ES-I3 (cell line): ENCODE measurements around the gene TOR1A.

Experiments
- H3K36me3 ChIP-seq: 2 replicates; pipeline ENCODE4 v1.6.1; 2013; ENCODE audit warnings: mild to moderate bottlenecking, low read length, control low read depth, moderate library complexity; ENCODE audit not compliant: insufficient read depth
- H3K4me1 ChIP-seq: 2 replicates; pipeline ENCODE4 v1.6.1; 2013; ENCODE audit warnings: mild to moderate bottlenecking, control low read depth, low read length; ENCODE audit not compliant: insufficient read depth
- H3K9ac ChIP-seq: 2 replicates; pipeline ENCODE4 v1.6.1; 2013; ENCODE audit warnings: low read depth, mild to moderate bottlenecking, low read length, moderate library complexity
- H3K9me3 ChIP-seq: 2 replicates; pipeline ENCODE4 v1.6.1; 2013; ENCODE audit warnings: mild to moderate bottlenecking, low read length, moderate library complexity; ENCODE audit not compliant: control insufficient read depth, insufficient read depth

The TOR1A gene

DNA sequence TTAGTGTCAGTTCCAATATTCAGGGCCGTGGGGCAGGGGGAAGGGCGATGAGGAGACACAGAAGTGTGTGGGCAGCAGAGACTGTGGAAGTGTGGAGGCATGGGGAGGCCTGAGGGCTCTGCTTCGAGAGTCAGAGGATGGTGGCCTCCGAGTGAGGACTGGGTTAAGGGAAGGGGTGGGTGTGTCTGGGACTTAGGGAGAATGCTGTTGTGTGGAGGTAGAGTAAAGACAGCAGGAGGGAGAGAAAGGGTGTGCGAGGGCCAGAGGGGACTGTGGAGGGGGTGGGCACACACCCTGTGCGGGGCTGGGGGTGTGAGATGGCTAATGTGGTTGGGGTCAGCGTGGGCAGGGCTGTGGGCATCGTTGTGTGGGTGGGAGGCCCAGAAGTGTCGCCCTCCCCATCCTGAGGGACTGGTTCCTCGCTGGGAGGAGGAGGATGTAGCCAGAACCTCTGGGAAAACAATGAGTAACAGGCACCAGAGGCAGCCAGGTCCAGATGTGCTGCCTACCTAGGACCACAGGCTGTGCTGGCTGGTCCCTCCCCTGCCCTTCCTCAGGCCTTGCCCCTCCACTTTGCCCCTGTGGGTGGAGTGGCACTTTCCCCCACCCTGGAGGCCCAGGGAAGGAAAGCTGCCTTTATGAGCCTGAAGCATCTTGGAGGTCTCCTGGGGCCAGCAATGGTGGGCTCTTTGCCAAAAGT is 15.5 kb upstream of the TOR1A start:
- Histone ChIP-seq H3K4me1 (peaks cover 18% of the 10 kb centered on the region; the same call in 1 of the 2 replicates), H3K9me3 (no peaks in the 10 kb centered on the region), H3K9ac (no peak overlapping the region), H3K36me3 (no peaks in the 10 kb centered on the region)

DNA sequence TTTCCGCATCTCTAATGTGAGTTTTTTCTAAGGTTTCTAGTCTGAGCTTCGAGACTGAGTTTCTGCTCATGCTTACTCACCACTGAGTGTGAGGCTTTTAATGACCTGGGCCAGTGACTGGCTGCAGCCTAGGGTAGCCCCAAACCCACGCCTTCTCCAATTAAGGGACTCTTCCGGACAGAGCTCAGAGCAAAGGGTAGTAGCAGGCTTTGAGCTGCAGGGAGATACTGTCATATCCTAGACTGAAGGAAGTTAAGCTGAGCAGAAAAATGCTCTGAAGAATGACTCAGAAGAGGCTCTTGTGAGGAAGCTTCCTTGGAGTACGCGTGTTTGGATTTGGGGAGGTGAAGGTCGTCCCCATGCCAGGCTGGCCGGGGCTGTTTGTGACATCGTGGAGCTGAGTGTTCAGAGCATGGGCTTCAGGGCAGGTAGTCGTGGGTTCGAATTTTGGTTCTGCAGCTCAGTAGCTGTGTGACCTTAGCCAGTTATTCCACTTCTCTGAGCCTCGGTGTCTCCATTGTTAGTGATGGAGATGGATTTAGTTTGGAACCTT is 14.8 kb upstream of the TOR1A start:
- H3K36me3 ChIP-seq = no peaks in the 10 kb centered on the region
- H3K4me1 ChIP-seq = peaks cover 18% of the 10 kb centered on the region; the same call in 1 of the 2 replicates
- H3K9me3 ChIP-seq = no peaks in the 10 kb centered on the region
- H3K9ac ChIP-seq = no peak overlapping the region

- H3K9ac ChIP-seq = peak overlapping the region; percentile 86
- no peaks in the 10 kb centered on the region for H3K36me3 ChIP-seq
- no peaks in the 10 kb centered on the region for H3K9me3 ChIP-seq
- peaks cover 16% of the 10 kb centered on the region; the same call in 1 of the 2 replicates for H3K4me1 ChIP-seq
These were observed 12.5 kb upstream of the TOR1A start for GRCh38 chr9:129836311-129837007.

DNA sequence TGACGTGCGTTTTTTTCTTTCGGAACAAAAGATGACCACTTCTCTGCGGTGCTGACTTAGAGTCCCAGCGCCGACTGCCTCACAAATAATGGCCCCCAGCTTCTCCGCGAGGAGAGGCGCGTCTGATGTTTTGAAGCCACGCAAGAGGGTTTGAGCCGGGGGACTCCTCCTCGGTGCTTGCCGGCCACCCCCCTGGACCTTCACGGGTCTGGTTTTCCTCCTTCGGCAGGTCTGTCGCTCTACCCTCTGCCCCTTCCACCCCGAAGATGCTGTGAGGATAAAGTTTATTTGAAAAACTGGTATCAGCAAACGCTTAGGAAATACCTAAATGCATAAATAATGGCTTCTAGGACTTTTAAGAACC is 11.9 kb upstream of the TOR1A start:
- peak overlapping the region; percentile 86 for H3K9ac ChIP-seq
- H3K36me3 ChIP-seq = no peaks in the 10 kb centered on the region
- H3K9me3 ChIP-seq = no peaks in the 10 kb centered on the region
- H3K4me1 ChIP-seq = peaks cover 12% of the 10 kb centered on the region; the same call in 1 of the 2 replicates

DNA sequence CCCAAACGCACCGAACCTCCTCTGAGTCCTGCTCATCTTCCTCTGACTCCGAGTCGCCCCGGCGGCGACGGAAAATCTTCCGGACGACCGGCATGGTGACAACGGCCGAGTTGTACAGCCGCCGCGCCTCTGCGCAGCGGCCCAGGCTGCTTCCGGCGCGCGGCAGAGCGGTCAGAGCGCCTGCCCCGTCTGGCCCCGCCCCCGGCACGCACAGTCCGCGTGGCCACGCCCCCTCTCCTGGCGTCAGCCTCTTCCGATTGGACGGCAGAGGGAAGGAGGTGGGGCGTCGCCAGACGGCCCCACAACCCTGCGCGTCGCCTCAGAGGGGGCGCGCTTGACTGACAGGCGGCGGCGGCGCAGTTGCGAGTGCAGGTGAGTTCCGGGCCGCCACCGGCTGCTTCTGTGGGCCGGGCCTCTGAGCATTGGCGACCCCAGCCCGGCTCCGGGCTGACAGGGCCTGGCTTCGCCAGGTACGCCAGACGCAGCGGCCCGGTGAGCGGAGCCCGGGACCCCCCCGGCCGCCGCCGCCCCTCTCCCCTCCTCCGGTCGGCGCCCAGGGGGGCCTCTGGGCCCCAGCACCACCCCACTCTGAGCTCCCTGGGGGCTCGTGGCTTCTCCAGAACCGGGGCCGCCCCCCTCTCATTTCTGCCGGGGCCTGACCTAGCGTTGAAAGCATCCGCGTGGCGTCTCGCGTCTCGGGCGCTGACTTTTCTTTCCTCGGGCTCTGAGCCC is 11.4 kb upstream of the TOR1A start, which contains the start of the genes C9orf78 and USP20:
Gene C9orf78, minus strand, starts transcription at position 148 of the 732 bp plus-strand sequence. Its CDS starts 54 bp downstream, at position 94.
Gene USP20, plus strand, starts transcription at position 331 of the 732 bp plus-strand sequence. CDS start 17,098 bp downstream, outside the sequence.
- peak within 1 kb of the TSS; percentile 86 for H3K9ac ChIP-seq
- H3K36me3 ChIP-seq = 0 out of 2 replicates have a peak, but pooled peaks cover under 1% of the 10 kb centered on the region
- no peaks in the 10 kb centered on the region for H3K9me3 ChIP-seq
- H3K4me1 ChIP-seq = peaks cover 12% of the 10 kb centered on the region; the same call in 1 of the 2 replicates

DNA sequence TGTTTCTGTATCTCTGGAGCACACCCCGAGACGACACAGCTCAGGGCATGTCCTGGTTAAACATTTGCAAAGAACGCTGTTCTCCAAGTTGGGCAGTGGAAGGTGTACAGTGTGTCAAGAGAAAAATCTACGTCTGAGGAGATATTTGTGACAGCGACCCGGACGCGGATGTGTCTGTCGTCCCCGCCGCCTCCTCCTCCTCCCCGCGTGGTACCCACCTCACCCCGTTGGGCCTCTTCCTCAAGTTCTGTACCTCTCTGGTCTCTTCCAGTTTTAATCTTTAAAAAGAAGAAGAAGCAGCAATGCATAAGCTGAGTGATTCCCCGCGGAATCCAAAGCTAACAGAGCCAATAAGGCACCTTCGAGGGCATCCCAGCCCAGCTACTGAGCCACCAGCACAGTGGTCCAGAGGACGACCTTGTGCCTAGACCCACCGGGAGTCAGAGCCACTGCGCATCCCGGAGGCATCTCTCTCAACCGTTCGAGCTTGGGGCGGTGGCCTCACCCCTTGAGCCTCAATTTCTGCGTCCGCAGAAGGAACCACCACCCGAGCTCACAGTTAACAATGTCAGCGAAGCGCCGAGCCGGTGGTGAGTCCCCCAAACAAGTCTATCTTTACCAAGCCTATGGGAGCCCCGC is 10.7 kb upstream of the TOR1A start:
- Histone ChIP-seq H3K36me3 (peaks cover 7% of the 10 kb centered on the region), H3K9me3 (no peaks in the 10 kb centered on the region), H3K9ac (peak overlapping the region; percentile 86), H3K4me1 (peaks cover 12% of the 10 kb centered on the region; the same call in 1 of the 2 replicates)

DNA sequence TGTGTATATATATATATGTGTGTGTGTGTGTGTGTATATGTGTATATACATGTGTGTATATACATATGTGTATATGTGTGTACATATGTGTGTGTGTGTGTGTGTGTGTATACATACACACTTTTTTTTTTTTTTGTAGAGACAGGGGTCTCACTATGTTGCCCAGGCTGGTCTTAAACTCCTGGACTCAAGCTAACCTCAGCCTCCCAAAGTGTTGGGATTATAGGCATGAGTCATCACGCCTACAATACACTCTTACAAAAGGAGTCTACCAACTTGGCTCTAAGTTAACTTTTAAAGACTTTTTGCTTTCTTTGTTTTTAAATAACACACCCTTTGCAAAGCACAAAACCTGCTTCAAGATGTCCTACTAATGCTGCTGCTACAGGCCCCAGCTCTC is 9.0 kb upstream of the TOR1A start:
- H3K4me1 ChIP-seq = 0 out of 2 replicates have a peak, but pooled peaks cover 8% of the 10 kb centered on the region
- no peak overlapping the region for H3K9ac ChIP-seq
- peaks cover 13% of the 10 kb centered on the region for H3K36me3 ChIP-seq
- H3K9me3 ChIP-seq = no peaks in the 10 kb centered on the region

- Histone ChIP-seq H3K4me1 (no peaks in the 10 kb centered on the region), H3K36me3 (peaks cover 14% of the 10 kb centered on the region), H3K9ac (no peak overlapping the region), H3K9me3 (no peaks in the 10 kb centered on the region)
These were observed 5.0 kb upstream of the TOR1A start for GRCh38 chr9:129828969-129829368.

DNA sequence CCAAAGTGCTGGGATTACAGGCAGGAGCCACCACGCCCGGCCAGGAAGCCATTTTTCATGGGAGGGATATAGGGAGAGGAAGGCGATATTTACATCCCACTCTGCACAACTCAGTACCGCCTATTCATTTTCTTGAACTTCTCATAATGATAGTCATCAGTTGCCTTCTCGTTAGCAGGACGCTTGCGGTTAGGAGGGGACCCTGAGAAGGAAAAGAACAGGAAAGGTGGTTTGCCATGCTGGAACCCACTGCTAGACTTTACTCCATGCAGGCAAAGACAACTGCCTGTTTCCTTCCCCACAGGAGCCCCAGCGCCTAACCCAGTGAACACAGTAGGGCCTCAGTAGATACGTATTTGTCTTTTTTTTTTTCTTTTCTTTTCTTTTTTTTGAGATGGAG is 4.1 kb upstream of the TOR1A start:
- no peaks in the 10 kb centered on the region for H3K4me1 ChIP-seq
- no peaks in the 10 kb centered on the region for H3K9me3 ChIP-seq
- no peak overlapping the region for H3K9ac ChIP-seq
- H3K36me3 ChIP-seq = peaks cover 14% of the 10 kb centered on the region

DNA sequence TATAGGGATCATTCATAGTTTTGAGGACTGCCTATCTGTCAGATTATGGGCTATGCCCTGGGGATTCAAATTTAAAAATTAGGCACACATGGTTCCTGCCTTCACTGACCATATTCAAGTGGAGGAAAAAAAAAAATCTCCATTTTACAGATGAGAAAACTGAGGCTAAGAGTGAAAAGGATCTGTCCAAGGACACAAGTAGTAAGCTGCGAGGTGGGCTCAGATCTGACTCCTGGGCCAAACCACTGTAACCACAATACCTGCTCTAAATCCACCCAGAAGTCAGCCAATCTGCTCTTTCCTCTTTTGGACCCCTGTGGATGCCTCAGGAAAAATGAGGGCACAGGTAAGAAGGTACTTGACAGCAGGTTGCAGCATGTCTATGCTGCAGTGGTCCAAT is 2.8 kb upstream of the TOR1A start:
- no peak overlapping the region for H3K9ac ChIP-seq
- H3K9me3 ChIP-seq = no peaks in the 10 kb centered on the region
- peaks cover 19% of the 10 kb centered on the region for H3K36me3 ChIP-seq
- no peaks in the 10 kb centered on the region for H3K4me1 ChIP-seq

DNA sequence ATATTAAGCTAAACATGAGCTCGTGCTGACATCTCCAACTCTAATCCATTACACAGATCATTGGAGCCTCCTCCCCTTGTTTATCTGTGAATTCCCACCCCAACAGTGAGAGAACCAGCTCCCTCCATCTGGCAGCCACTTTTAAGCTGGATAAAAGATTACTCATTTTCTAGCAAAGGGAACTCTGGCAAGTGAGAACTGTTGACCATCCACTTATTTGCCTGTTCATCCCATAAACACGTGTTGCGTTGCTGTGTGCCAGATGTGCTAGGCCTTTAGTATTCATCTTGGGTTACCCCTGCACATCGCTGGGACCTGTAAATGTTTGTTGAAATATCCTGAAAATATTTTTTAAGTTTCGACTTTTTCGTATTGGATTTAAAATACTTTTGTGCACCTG is 2.4 kb upstream of the TOR1A start:
- H3K36me3 ChIP-seq = peaks cover 19% of the 10 kb centered on the region
- H3K9me3 ChIP-seq = no peaks in the 10 kb centered on the region
- H3K9ac ChIP-seq = no peak overlapping the region
- no peaks in the 10 kb centered on the region for H3K4me1 ChIP-seq

GRCh38 chr9:129823542-129823934 is 398 bp downstream of the TOR1A start:
- H3K4me1 ChIP-seq = no peaks in the 10 kb centered on the region
- H3K9ac ChIP-seq = peak overlapping the region; percentile 75
- peaks cover 13% of the 10 kb centered on the region for H3K36me3 ChIP-seq
- H3K9me3 ChIP-seq = no peaks in the 10 kb centered on the region

- no peaks in the 10 kb centered on the region for H3K4me1 ChIP-seq
- H3K9me3 ChIP-seq = no peaks in the 10 kb centered on the region
- peaks cover 16% of the 10 kb centered on the region for H3K36me3 ChIP-seq
- H3K9ac ChIP-seq = peak overlapping the region; percentile 55
These were observed 916 bp downstream of the TOR1A start for GRCh38 chr9:129822898-129823541.
